Activated T-cell treated with anti-CD3 and anti-CD28 coated beads, Interleukin-2, amount 50 U/mL, for 72 hours (primary cell): ENCODE measurements around the gene IRAK1. TPM values are rescaled to one million over a fixed set of nuclear protein-coding genes. Genes with fewer than 3 reads are reported as not detected.

Experiments used
- ATAC-seq, 2 donors: fragments of 150-1000 bp; cut with Tn5 transposase; replicated peaks in 1 of 2; 2 replicates each; pipeline ENCODE4 v1.10.0; 2021; ENCODE audit warnings: moderate library complexity in 2 of 2, mild to moderate bottlenecking in 1 of 2
- DNase-seq, 2 donors: peaks; one replicate each; pipeline ENCODE4 v3.0.0; 2021 to 2022; ENCODE audit warnings: mixed read lengths in 1 of 2
- H3K27ac Mint-ChIP-seq: one replicate; pipeline ENCODE4 v1.8.0; 2022; ENCODE audit warnings: mild to moderate bottlenecking, moderate library complexity, mixed read lengths
- H3K27me3 Mint-ChIP-seq: one replicate; pipeline ENCODE4 v1.8.0; 2022; ENCODE audit warnings: low read depth, mixed read lengths
- H3K36me3 Mint-ChIP-seq, 2 donors: one replicate each; pipeline ENCODE4 v1.8.0; 2022; ENCODE audit warnings: mixed read lengths in 2 of 2, mild to moderate bottlenecking in 1 of 2; ENCODE audit not compliant: insufficient read depth in 2 of 2
- H3K4me1 Mint-ChIP-seq: one replicate; pipeline ENCODE4 v1.8.0; 2022; ENCODE audit warnings: low read depth, mixed read lengths
- H3K4me3 Mint-ChIP-seq, 2 donors: one replicate each; pipeline ENCODE4 v1.8.0; 2022; ENCODE audit warnings: mild to moderate bottlenecking in 2 of 2, mixed read lengths in 2 of 2, moderate library complexity in 2 of 2
- H3K9me3 Mint-ChIP-seq, 2 donors: one replicate each; pipeline ENCODE4 v1.8.0; 2022; ENCODE audit warnings: mixed read lengths in 2 of 2
- total RNA-seq, 2 donors: library from RNA; stranded (reverse); gene quantifications; one replicate each; pipeline ENCODE4 v1.2.3, GENCODE V29; 2022

IRAK1 gene
- total RNA-seq, 2 donors from 2014 or later = 131 to 150 TPM

DNA sequence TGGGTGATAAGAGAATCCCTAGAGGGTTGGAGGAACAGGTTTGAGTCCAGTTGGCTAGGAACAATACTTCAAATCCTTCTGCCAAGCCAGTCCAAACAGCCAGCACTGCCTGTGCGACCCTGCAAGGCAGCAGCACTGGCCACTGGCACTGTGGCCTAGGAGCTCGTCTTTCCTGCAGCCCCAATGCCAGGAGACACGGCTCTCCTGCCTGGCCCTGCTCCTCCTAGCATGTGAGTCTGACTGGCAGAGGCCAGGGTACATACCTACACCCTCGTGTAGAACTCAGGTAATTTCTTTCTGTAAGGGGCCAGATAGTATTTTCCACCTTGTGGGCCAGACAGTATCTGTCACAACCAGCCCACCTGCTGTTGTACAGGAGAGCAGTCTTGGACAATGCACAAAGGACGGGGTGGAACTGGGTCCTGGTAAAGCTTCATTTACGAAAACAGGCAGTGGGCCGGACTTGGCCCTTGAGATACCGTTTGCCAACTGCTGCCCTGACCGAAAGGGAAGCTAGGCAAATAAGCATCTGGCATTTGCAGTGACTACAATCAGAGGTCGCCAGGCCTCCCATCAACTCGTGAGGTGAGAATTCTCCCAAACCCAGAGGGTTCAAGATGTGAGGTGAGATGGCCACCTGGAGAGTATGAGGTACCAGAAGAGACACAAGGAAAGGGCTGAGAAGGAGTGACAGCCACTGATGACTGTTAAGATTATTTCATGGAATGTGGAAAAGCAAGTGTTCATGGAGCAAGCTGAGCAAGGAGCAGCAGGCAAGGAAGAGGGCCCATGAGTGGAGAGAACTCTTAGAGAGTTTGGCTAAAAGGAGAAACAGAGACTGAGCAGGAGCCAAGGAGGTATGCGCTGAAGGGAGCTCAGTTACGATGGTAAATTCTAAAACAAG is 29.8 kb upstream of the IRAK1 start:
- no peak for ATAC-seq
- peaks cover 9 to 14% of the 10 kb centered on the region in 2 donors for H3K36me3 Mint-ChIP-seq
- no peak overlapping the region for H3K4me3 Mint-ChIP-seq
- peaks cover 25% of the 10 kb centered on the region for H3K4me1 Mint-ChIP-seq
- H3K27ac Mint-ChIP-seq = peak overlapping the region; percentile 39
- no peak for DNase-seq
- H3K27me3 Mint-ChIP-seq = peaks cover 32% of the 10 kb centered on the region
- no peaks in the 10 kb centered on the region for H3K9me3 Mint-ChIP-seq

DNA sequence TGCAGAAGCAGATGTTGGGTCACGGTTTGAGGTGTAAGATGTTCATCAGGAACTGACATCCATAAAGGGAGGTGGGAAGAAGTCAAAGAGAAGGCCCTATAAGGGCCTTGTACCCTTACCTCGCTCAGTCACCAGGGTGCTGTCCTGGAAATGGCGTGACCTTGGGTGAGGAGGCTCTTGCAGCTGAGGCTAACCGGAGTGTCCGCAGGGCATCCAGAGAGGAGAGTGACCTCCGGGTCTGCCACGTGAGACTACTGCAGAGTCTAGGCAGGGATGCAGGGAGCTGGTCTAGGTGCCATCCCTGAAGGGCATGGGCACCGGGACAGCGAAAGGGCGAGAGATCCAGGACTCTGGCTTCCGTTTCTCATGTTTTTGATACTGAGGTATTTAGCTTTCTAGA is 28.7 kb upstream of the IRAK1 start:
- Mint-ChIP-seq H3K9me3 (no peaks in the 10 kb centered on the region), H3K36me3 (peaks cover 9 to 14% of the 10 kb centered on the region in 2 donors), H3K4me3 (no peak overlapping the region), H3K4me1 (peaks cover 25% of the 10 kb centered on the region), H3K27ac (no peak overlapping the region), H3K27me3 (peaks cover 32% of the 10 kb centered on the region)
- ATAC-seq (no peak), DNase-seq (no peak)

DNA sequence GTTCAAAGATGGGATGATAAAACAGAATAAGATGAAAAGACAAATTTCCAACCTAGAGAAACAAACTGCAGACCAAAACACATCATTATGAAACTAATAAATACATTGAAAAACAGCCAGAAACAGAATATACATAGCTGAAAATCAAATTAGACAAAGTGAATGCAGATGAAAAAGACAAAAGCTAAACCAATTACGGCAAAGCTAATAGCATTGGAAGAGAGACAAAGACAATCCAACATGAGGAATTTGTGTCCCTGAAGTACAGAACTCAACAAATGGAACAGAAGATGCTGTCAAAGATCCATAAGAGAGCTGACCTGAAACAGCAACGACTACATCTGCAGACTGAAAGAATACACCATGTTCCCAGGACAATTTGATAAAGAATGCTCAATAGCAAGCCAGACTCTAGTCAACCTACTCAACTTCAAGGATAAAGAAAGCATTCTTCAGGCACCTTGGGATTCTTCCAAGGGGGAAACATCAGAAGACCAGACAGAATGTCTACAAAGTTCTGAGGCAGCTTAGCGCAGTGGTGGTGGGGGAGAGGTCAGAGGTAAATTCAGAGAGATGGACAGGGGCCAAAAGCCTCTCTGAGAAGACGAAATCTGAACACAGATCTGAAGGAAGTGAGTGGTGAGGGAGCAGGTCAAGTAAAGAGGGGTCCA is 27.4 kb upstream of the IRAK1 start:
- Mint-ChIP-seq H3K27ac (peak overlapping the region; percentile 65), H3K9me3 (no peaks in the 10 kb centered on the region), H3K4me3 (no peak overlapping the region), H3K27me3 (peaks cover 32% of the 10 kb centered on the region), H3K4me1 (peaks cover 24% of the 10 kb centered on the region), H3K36me3 (peaks cover 7 to 14% of the 10 kb centered on the region in 2 donors)
- ATAC-seq (no peak), DNase-seq (no peak)

DNA sequence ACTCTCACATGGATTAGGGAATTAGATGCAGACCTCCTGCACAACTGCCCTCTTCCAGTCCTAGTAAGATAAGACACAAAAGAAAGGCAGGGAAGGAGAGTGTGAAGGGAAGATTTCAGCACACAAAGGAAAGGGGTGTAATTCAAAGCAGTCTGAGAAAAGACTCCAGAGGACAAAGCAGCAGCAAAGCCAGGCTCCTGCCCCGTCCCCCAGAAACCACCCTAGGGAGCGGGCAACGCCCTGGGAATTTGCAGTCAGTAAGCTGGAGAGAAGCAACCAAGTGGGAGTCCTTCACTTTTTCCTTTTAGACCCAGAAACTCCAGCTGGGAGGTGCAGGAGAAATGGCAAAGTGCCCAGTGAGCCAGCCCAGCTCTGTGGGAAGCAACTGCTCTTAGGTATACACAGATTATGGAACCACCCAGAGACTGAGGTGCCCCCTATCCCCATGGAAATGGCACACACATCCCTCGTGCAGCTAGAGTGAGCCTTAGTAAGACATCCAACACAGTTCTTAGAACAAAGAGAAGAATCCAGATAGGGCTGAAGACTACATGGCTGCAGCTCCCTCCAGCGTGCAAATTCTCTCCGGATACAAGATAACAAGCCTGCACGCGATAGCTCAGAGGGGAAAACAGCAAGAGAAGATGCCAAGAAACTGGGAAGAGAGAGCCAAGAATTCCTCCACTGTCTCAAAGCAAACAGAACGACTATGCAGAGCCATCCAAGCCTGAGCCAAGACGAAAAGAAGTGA is 26.5 kb upstream of the IRAK1 start:
- H3K9me3 Mint-ChIP-seq = no peaks in the 10 kb centered on the region
- H3K27ac Mint-ChIP-seq = peak overlapping the region; percentile 65
- peaks cover 24% of the 10 kb centered on the region for H3K4me1 Mint-ChIP-seq
- peaks cover 7 to 14% of the 10 kb centered on the region in 2 donors for H3K36me3 Mint-ChIP-seq
- H3K27me3 Mint-ChIP-seq = peaks cover 32% of the 10 kb centered on the region
- ATAC-seq (no peak), DNase-seq (no peak)
- no peak overlapping the region for H3K4me3 Mint-ChIP-seq

DNA sequence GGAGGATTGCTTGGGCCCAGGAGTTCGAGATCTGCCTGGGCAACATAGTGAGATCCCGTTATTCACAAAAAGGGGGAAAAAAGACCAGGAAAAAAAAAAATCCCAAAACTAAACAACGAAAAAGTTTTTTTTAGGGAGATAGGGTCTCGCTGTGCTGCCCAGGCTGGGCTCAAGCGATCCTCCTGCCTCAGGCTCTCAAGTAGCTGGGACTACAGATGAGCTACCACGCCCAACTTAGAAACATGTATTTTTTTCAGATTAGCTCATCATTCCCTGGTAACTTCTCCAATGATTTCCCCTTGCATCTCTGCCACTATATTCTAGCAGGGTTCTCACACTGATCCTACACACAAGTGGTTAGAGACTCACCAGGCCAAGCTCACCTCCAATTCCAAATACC is 24.4 kb upstream of the IRAK1 start:
- H3K27ac Mint-ChIP-seq = no peak overlapping the region
- no peaks in the 10 kb centered on the region for H3K9me3 Mint-ChIP-seq
- DNase-seq = no peak
- H3K36me3 Mint-ChIP-seq = peaks cover 2 to 12% of the 10 kb centered on the region in 2 donors
- peaks cover 25% of the 10 kb centered on the region for H3K27me3 Mint-ChIP-seq
- no peak for ATAC-seq
- H3K4me1 Mint-ChIP-seq = peaks cover 24% of the 10 kb centered on the region
- no peak overlapping the region for H3K4me3 Mint-ChIP-seq

DNA sequence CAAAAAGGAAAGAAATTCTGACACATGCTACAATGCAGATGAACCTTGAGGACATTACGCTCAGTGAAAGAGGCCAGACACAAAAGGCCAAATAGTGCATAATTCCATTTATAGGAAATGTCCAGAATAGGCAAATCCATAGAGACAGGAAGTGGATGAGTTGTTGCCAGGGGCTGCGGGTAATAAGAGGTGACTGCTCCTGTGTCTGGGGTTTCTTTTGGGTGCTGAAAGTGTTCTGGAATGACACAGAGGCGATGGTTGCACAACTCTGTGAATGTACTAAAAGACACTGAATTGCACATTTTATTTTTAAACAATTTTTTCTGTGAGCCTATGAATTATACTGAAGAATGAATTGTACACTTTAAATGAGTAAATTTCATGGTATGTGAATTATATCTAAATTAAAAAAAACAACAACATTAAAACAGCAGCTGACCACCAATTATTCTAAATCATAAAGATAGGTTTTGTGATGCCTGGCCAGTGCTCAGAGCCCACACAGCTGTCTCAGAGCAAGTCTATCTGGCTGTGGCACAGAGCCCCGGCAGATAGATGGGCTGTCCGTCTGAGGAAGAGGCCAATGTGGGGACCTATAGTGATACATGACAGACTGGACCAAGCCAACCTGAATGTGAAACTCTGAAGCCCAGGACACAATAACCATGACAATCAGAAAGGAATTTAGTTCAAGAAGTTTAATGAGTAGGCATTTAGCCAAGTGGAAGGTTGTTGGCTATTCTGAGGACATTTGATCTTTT is 23.5 kb upstream of the IRAK1 start:
- ATAC-seq = no peak
- no peak overlapping the region for H3K4me3 Mint-ChIP-seq
- peaks cover 2 to 7% of the 10 kb centered on the region in 2 donors for H3K36me3 Mint-ChIP-seq
- no peaks in the 10 kb centered on the region for H3K9me3 Mint-ChIP-seq
- no peak for DNase-seq
- peak overlapping the region; percentile 46 for H3K27ac Mint-ChIP-seq
- peaks cover 24% of the 10 kb centered on the region for H3K4me1 Mint-ChIP-seq
- peaks cover 25% of the 10 kb centered on the region for H3K27me3 Mint-ChIP-seq

DNA sequence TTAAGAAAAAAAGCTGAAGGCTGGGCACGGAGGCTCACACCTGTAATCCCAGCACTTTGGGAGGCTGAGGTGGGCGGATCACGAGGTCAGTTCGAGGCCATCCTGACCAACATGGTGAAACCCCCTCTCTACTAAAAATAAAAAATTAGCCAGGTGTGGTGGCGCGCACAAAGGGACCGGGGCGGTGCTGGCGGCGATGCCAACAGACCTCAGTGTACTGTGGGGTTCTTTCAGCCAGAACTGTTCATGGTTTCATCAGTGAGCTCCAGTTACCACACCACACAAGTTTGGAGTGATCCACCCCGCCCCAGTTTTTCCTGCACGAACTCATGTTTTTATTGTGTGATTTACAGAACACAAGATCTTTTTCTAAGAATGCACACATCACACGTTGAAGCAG is 21.2 kb upstream of the IRAK1 start:
- DNase-seq = no peak
- Mint-ChIP-seq H3K4me3 (no peak overlapping the region), H3K36me3 (peaks cover 2 to 3% of the 10 kb centered on the region in 2 donors), H3K27me3 (peaks cover 11% of the 10 kb centered on the region), H3K27ac (no peak overlapping the region), H3K9me3 (no peaks in the 10 kb centered on the region), H3K4me1 (peaks cover 30% of the 10 kb centered on the region)
- peak in 1 of 2 donors; percentile 11 for ATAC-seq

DNA sequence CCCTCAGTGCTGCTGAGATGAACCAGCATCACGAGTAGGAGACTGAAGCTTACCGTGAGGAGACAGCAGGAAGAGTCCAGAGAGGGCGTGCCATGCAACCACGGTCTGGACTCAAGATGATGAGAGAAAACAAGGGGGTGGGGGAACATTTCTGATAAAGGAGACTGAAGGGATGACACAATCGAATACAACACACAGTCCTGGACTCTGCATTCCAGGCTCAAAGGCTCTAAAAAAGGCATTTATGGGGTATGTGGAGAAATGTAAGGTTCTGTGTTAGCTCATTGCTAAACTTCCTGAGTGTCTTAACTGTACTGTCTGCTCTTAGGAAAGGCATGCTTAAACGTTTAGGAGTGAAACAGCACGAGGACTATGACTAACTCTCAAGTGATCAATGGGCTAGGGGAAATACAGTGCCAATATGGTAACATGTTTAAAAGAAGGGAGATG is 20.6 kb upstream of the IRAK1 start:
- no peak overlapping the region for H3K4me3 Mint-ChIP-seq
- H3K4me1 Mint-ChIP-seq = peaks cover 31% of the 10 kb centered on the region
- no peaks in the 10 kb centered on the region for H3K9me3 Mint-ChIP-seq
- DNase-seq (no peak), ATAC-seq (peak; percentile 81 to 84)
- H3K36me3 Mint-ChIP-seq = peaks cover 2 to 3% of the 10 kb centered on the region in 2 donors
- H3K27me3 Mint-ChIP-seq = peaks cover 11% of the 10 kb centered on the region
- H3K27ac Mint-ChIP-seq = peak overlapping the region; percentile 74

DNA sequence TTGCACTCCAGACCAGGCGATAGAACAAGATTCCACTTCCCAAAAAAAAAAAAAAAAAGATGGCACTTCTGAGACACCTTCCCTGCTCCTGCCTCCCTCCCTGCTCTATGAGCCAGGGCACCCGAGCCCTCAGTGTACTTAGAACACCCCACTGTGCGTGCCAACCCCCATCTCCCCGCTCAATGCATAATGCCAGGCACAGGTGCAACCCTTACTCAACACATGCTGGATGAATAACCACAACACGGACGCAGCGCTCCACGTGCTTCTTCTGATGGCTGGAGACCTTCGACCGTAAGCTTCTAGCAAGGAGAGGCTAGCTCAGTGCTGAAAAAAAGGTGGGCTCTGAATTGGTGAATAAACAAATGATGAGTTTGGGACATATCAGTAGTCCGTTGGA is 19.9 kb upstream of the IRAK1 start:
- peak overlapping the region; percentile 74 for H3K27ac Mint-ChIP-seq
- DNase-seq (no peak), ATAC-seq (no peak)
- peaks cover 11% of the 10 kb centered on the region for H3K27me3 Mint-ChIP-seq
- H3K4me3 Mint-ChIP-seq = no peak overlapping the region
- H3K9me3 Mint-ChIP-seq = no peaks in the 10 kb centered on the region
- H3K4me1 Mint-ChIP-seq = peaks cover 31% of the 10 kb centered on the region
- H3K36me3 Mint-ChIP-seq = peaks cover 2 to 3% of the 10 kb centered on the region in 2 donors

DNA sequence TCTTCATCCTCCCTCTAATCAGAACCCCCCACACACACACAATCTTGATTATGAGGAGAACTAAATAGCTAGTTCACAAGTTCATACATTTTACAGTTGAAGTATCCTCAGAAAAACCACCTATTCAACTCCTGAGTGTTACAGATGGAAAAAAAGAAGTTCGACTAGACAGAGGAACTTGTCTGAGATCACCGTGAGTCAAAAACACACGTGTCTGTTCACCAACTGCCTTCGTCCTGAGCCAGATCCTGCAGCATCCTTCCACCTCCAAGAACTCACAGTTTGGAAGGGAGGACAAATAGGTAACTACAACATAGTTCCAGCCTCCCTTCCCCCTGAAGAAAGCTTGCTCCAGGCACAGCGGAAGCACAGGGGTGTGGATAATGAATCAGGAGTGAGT is 19.0 kb upstream of the IRAK1 start:
- Mint-ChIP-seq H3K4me1 (peaks cover 31% of the 10 kb centered on the region), H3K9me3 (no peaks in the 10 kb centered on the region), H3K36me3 (peaks cover 2 to 3% of the 10 kb centered on the region in 2 donors), H3K27ac (no peak overlapping the region), H3K4me3 (no peak overlapping the region), H3K27me3 (peaks cover 11% of the 10 kb centered on the region)
- ATAC-seq (no peak), DNase-seq (no peak)

DNA sequence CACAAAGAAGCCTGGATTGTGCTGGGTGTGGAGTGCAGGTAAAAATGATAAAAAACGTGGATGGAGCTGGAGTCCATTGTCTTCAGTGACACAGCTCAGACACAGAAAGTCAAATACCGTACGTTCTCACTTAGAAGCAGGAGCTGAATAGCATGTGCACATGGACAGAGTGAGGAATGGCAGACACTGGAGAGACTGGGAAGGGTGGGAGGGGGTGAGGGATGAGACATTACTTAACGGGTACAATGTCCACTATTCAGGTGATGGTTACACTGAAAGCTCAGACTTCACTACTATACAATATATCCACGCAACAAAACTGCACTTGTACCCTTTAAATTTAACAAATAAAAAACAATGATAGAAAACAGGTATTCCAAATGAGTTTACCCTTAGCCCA is 18.1 kb upstream of the IRAK1 start:
- no peak for DNase-seq
- Mint-ChIP-seq H3K9me3 (no peaks in the 10 kb centered on the region), H3K27ac (peak overlapping the region; percentile 24), H3K4me1 (peaks cover 31% of the 10 kb centered on the region), H3K4me3 (no peak overlapping the region), H3K36me3 (peaks cover 2 to 3% of the 10 kb centered on the region in 2 donors), H3K27me3 (peaks cover 11% of the 10 kb centered on the region)
- no peak for ATAC-seq

DNA sequence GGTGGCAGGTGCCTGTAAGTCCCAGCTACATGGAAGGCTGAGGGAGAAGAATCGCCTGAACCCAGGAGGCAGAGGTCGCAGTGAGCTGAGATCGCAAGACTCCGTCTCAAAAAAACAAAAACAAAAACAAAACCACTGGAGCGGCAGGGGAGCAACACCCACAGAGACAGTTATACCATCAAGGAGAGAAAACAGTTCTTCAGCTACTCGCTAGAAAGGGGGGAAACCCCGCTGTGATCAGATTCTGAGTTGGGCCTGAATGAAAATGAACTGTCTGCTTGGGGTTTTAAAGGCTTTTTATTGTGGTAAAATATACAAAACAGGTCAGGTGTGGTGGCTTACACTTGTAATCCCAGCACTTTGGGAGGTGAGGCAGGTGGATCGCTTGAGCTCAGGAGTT is 16.8 kb upstream of the IRAK1 start:
- peak overlapping the region in 1 of 2 donors; percentile 48 for H3K4me3 Mint-ChIP-seq
- H3K27me3 Mint-ChIP-seq = peaks cover 17% of the 10 kb centered on the region
- ATAC-seq (peak; percentile 38 to 70), DNase-seq (no peak)
- peaks cover 26% of the 10 kb centered on the region for H3K4me1 Mint-ChIP-seq
- H3K9me3 Mint-ChIP-seq = no peaks in the 10 kb centered on the region
- H3K36me3 Mint-ChIP-seq = peaks cover 2 to 4% of the 10 kb centered on the region in 2 donors
- peak overlapping the region; percentile 83 for H3K27ac Mint-ChIP-seq
